ENCODE measurements around the gene C12orf43. TPM values are rescaled to one million over a fixed set of nuclear protein-coding genes. Genes with fewer than 3 reads are reported as not detected.

The C12orf43 gene
- total and polyA plus RNA-seq, 3 donors from 2014 or later, result 14.3 to 16.5 (median 15.9) TPM

- no peak for DNase-seq
- Histone ChIP-seq H3K4me3 (no peak overlapping the region), H3K36me3 (ENCODE audit: low read depth, missing control alignments) (no peaks in the 10 kb centered on the region), H3K9me3 (no peaks in the 10 kb centered on the region), H3K4me1 (no peaks in the 10 kb centered on the region), H3K27ac (no peak overlapping the region), H3K27me3 (no peaks in the 10 kb centered on the region)
- WGBS, 2 donors, result 89 to 98% methylated on average over 3 of the region's 3 CpGs
- intact Hi-C loops (cut with DNase I; ENCODE audit: low total_unique reads), result no loop called here
- TF ChIP-seq POLR2A (IDR thresholded peaks at IDR 0.05), result no peak
- no peak for TF ChIP-seq CTCF (IDR thresholded peaks at IDR 0.05)
Observed at GRCh38 chr12:120998435-120998834, 17.9 kb downstream of the C12orf43 start.

- WGBS, 2 donors, result 78 to 83% methylated on average over 5 to 9 of the region's 9 CpGs
- TF ChIP-seq POLR2A (IDR thresholded peaks at IDR 0.05) (no peak), CTCF (IDR thresholded peaks at IDR 0.05) (no peak)
- intact Hi-C loops (cut with DNase I; ENCODE audit: low total_unique reads), result no loop called here
- Histone ChIP-seq H3K36me3 (ENCODE audit: low read depth, missing control alignments) (no peaks in the 10 kb centered on the region), H3K4me1 (no peaks in the 10 kb centered on the region), H3K27ac (no peak overlapping the region), H3K9me3 (no peaks in the 10 kb centered on the region), H3K27me3 (no peaks in the 10 kb centered on the region), H3K4me3 (no peak overlapping the region)
- no peak for DNase-seq
Observed at GRCh38 chr12:120997448-120997847, 18.8 kb downstream of the C12orf43 start.

GRCh38 chr12:120996133-120996746, 20.0 kb downstream of the C12orf43 start:
- Histone ChIP-seq H3K36me3 (ENCODE audit: low read depth, missing control alignments) (no peaks in the 10 kb centered on the region), H3K4me3 (no peak overlapping the region), H3K27me3 (no peaks in the 10 kb centered on the region), H3K27ac (no peak overlapping the region), H3K4me1 (no peaks in the 10 kb centered on the region), H3K9me3 (no peaks in the 10 kb centered on the region)
- WGBS, 2 donors, result 86 to 88% methylated on average over 7 to 11 of the region's 11 CpGs
- DNase-seq, result no peak
- intact Hi-C loops (cut with DNase I; ENCODE audit: low total_unique reads), result no loop called here
- no peak for TF ChIP-seq CTCF (IDR thresholded peaks at IDR 0.05)
- TF ChIP-seq POLR2A (IDR thresholded peaks at IDR 0.05), result no peak

GRCh38 chr12:120994589-120995337, 21.5 kb downstream of the C12orf43 start:
- WGBS, 2 donors, result 95 to 96% methylated on average over 2 of the region's 2 CpGs
- Histone ChIP-seq H3K27me3 (no peaks in the 10 kb centered on the region), H3K27ac (no peak overlapping the region), H3K36me3 (ENCODE audit: low read depth, missing control alignments) (no peaks in the 10 kb centered on the region), H3K4me3 (no peak overlapping the region), H3K4me1 (no peaks in the 10 kb centered on the region), H3K9me3 (no peaks in the 10 kb centered on the region)
- intact Hi-C loops (cut with DNase I; ENCODE audit: low total_unique reads), result no loop called here
- no peak for DNase-seq
- TF ChIP-seq CTCF (IDR thresholded peaks at IDR 0.05), result no peak
- no peak for TF ChIP-seq POLR2A (IDR thresholded peaks at IDR 0.05)
